MM.1S (cell line): ENCODE measurements around the gene KCTD6.

Experiments
- DNase-seq: peaks from one replicate; pipeline ENCODE4 v3.0.0-alpha.2; 2015
- H2AFZ ChIP-seq: fragments of 300-600 bp; sonication (generic); 2 replicates; pipeline ENCODE4 v1.6.0; 2016; ENCODE audit warnings: antibody characterized with exemption, low read length
- H3F3A ChIP-seq: fragments of 300-600 bp; sonication (generic); 2 replicates; pipeline ENCODE4 v1.6.1; 2016; ENCODE audit warnings: mild to moderate bottlenecking, antibody characterized with exemption, low read length, moderate library complexity, mixed read lengths; ENCODE audit not compliant: insufficient read depth
- H3K27ac ChIP-seq: fragments of 300-600 bp; sonication (generic); 2 replicates; pipeline ENCODE4 v1.5.1; 2016; ENCODE audit warnings: mild to moderate bottlenecking, low read length
- H3K27me3 ChIP-seq: fragments of 300-600 bp; sonication (generic); replicated peaks from 2 replicates; pipeline ENCODE4 v1.6.0; 2016; ENCODE audit warnings: low read length; ENCODE audit not compliant: insufficient read depth
- H3K36me3 ChIP-seq: fragments of 300-600 bp; sonication (generic); replicated peaks from 2 replicates; pipeline ENCODE4 v1.6.1; 2016; ENCODE audit warnings: mild to moderate bottlenecking, low read length, mixed read lengths; ENCODE audit not compliant: insufficient read depth
- H3K4me1 ChIP-seq: fragments of 300-600 bp; sonication (generic); 2 replicates; pipeline ENCODE4 v1.6.1; 2016; ENCODE audit warnings: low read length, mixed read lengths
- H3K4me2 ChIP-seq: fragments of 300-600 bp; sonication (generic); 2 replicates; pipeline ENCODE4 v1.6.0; 2016; ENCODE audit warnings: low read depth, low read length
- H3K4me3 ChIP-seq: fragments of 300-600 bp; sonication (generic); 2 replicates; pipeline ENCODE4 v1.5.1; 2016; ENCODE audit warnings: low read length, mixed read lengths
- H3K79me2 ChIP-seq: fragments of 300-600 bp; sonication (generic); 2 replicates; pipeline ENCODE4 v1.6.1; 2016; ENCODE audit warnings: mixed run types, low read length, mixed read lengths
- H3K9ac ChIP-seq: fragments of 300-600 bp; sonication (generic); 2 replicates; pipeline ENCODE4 v1.6.1; 2016; ENCODE audit warnings: low read length, mixed read lengths
- H3K9me2 ChIP-seq: fragments of 300-600 bp; sonication (generic); replicated peaks from 2 replicates; pipeline ENCODE4 v1.6.1; 2016; ENCODE audit warnings: mild to moderate bottlenecking, low read length, mixed read lengths; ENCODE audit not compliant: insufficient read depth
- H3K9me3 ChIP-seq: fragments of 300-600 bp; sonication (generic); replicated peaks from 2 replicates; pipeline ENCODE4 v1.6.1; 2016; ENCODE audit warnings: mild to moderate bottlenecking, low read length, mixed read lengths; ENCODE audit not compliant: insufficient read depth
- H4K20me1 ChIP-seq: fragments of 300-600 bp; sonication (generic); 2 replicates; pipeline ENCODE4 v1.6.1; 2016; ENCODE audit warnings: mild to moderate bottlenecking, low read length, moderate library complexity, mixed read lengths; ENCODE audit not compliant: insufficient read depth
- CTCF ChIP-seq: fragments of 300-600 bp; sonication (generic); IDR thresholded peaks from 2 replicates; pipeline ENCODE4 v1.5.1; 2016; ENCODE audit warnings: antibody characterized with exemption, low read length, mixed read lengths
- EZH2 ChIP-seq: fragments of 300-600 bp; sonication (generic); optimal IDR thresholded peaks from 2 replicates; pipeline ENCODE3; 2017; ENCODE audit warnings: low read depth, mild to moderate bottlenecking, antibody characterized with exemption, low read length, mixed read lengths
- EZH2phosphoT487 ChIP-seq: fragments of 300-600 bp; sonication (generic); IDR thresholded peaks from 2 replicates; pipeline ENCODE4 v1.6.1; 2018; ENCODE audit warnings: antibody characterized with exemption, low read length

Gene KCTD6

GRCh38 chr3:58551636-58552180, 59.8 kb downstream of the KCTD6 start:
- Histone ChIP-seq H3K79me2 (no peaks in the 10 kb centered on the region), H3K4me1 (no peaks in the 10 kb centered on the region), H3K9me3 (no peaks in the 10 kb centered on the region), H2AFZ (no peak overlapping the region), H3K27ac (no peak overlapping the region), H3K27me3 (no peaks in the 10 kb centered on the region), H3K36me3 (no peaks in the 10 kb centered on the region), H3K4me2 (no peak overlapping the region), H4K20me1 (no peaks in the 10 kb centered on the region), H3K4me3 (no peak overlapping the region), H3K9me2 (no peaks in the 10 kb centered on the region), H3K9ac (no peak overlapping the region), H3F3A (no peaks in the 10 kb centered on the region)
- no peak for DNase-seq
- TF ChIP-seq EZH2: no peak
- no peak for TF ChIP-seq CTCF
- no peak for TF ChIP-seq EZH2phosphoT487
